ENCODE data around the gene SUGCT. TPM values are rescaled to one million over a fixed set of nuclear protein-coding genes. Genes with fewer than 3 reads are reported as not detected.
A peak's percentile ranks its signal among the peaks of the same experiment; 100 is the strongest.

The SUGCT gene
- total RNA-seq, 1 donor from 2014 or later = 7.1 TPM

DNA sequence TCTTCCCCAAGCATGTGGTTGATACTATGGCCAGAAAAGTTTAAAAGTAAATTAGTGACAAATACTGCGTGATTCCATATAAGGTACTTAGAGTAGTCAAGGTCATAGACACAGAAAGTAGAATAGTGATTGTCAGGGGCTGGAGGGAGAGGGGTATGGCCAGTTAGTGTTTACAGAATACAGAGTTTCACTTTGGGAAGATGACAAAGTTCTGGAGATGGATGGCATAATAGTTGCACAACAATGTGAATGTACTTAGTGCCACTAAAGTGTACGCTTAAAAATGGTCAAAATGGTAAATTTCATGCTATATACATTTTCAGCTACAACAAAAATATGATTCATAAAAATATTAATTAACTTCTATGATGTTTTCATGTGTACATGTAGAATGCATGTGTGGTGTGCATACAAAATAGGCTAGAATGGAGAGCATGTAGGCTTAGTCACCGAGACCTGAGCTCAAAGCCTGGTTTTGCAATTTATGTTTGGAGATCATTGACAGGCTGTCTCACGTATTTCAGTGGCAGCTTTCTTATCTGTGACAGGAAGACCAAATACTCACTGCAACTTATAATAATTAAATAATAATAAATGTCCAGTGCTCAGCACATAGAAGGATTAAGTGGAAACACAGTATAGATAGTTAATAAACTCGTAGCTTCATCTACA, 625.6 kb downstream of the SUGCT start:
- Mint-ChIP-seq H3K27me3 (no peaks in the 10 kb centered on the region), H3K27ac (no peak overlapping the region)

DNA sequence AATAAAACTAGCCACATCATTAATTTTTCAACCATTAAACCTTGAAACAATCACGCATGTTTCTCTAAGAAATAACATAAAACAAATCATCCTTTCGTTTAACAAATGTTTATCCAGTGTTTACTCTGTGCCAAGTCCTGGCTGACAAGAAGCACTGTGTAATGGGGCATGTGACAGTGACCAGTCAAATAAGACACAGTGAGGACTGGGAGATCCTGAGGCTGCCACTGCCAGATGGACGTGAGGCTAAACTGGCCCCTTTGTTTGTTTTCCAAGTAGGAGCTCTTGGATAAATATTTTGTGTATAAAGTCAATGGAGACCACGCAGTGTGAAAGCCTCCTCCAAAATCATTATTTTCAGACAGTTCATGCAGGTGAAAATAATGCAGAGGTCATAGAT, 626.2 kb downstream of the SUGCT start:
- H3K9me3 Mint-ChIP-seq = no peaks in the 10 kb centered on the region
- TF ChIP-seq, protein P1, sequence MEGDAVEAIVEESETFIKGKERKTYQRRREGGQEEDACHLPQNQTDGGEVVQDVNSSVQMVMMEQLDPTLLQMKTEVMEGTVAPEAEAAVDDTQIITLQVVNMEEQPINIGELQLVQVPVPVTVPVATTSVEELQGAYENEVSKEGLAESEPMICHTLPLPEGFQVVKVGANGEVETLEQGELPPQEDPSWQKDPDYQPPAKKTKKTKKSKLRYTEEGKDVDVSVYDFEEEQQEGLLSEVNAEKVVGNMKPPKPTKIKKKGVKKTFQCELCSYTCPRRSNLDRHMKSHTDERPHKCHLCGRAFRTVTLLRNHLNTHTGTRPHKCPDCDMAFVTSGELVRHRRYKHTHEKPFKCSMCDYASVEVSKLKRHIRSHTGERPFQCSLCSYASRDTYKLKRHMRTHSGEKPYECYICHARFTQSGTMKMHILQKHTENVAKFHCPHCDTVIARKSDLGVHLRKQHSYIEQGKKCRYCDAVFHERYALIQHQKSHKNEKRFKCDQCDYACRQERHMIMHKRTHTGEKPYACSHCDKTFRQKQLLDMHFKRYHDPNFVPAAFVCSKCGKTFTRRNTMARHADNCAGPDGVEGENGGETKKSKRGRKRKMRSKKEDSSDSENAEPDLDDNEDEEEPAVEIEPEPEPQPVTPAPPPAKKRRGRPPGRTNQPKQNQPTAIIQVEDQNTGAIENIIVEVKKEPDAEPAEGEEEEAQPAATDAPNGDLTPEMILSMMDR (conservative IDR thresholded peaks at IDR 0.05) = no peak
- no peak overlapping the region for H3K27ac Mint-ChIP-seq
- H3K27me3 Mint-ChIP-seq = no peaks in the 10 kb centered on the region
- no peak overlapping the region for H3K4me3 Mint-ChIP-seq
- no peak for DNase-seq (ENCODE audit: extremely low spot score, unreplicated experiment)
- H3K4me1 Mint-ChIP-seq (ENCODE audit: unreplicated experiment) = peaks cover 43% of the 10 kb centered on the region
- H3K36me3 Mint-ChIP-seq = no peaks in the 10 kb centered on the region

More for the DNA sequence above, 625.6 kb downstream of the SUGCT start:
- no peak for DNase-seq (ENCODE audit: extremely low spot score, unreplicated experiment)
- Mint-ChIP-seq H3K4me1 (ENCODE audit: unreplicated experiment) (peaks cover 46% of the 10 kb centered on the region), H3K36me3 (no peaks in the 10 kb centered on the region), H3K4me3 (no peak overlapping the region), H3K9me3 (no peaks in the 10 kb centered on the region)
- TF ChIP-seq, protein P1 (conservative IDR thresholded peaks at IDR 0.05) = no peak

DNA sequence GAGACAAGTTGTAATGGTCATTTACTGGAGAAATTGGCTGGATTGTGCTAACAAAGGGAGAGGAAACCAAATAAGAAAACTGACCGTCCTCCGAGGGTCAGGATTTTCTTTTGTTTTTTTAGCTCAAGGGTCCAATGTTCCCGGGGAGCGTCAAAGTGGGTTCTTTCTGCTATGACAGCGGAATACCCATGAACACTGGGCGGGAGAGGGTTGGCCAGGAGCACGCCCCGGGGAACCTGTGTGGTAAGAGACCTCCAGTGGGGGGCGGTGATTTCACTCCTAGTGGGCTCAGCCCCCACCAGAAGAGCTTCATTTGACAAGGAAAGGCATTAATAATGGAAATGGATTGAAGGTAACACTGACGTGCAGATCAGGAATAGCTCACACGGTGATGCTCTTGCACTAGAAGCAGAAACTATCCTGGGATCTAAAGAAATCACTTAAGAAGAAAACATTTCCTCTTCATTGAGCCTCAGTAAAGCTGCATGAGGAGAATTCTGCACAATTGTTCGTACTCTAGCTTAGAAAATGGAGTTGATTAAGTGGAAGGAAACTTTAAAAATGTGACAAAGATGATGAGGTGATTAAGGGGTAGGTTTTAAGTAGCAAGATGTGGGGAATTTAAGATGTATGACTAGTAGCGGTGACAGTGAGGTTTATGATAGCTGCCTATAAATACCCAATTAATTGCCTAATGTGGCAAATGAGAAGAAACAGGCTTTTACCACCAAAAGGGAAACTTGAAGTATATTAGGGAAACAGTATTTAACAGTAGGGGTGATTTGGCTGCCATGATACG, 627.2 kb downstream of the SUGCT start:
- no peak overlapping the region for H3K4me3 Mint-ChIP-seq
- no peaks in the 10 kb centered on the region for H3K36me3 Mint-ChIP-seq
- TF ChIP-seq, protein P1 (conservative IDR thresholded peaks at IDR 0.05) = no peak
- H3K4me1 Mint-ChIP-seq (ENCODE audit: unreplicated experiment) = peaks cover 34% of the 10 kb centered on the region
- H3K9me3 Mint-ChIP-seq = no peaks in the 10 kb centered on the region
- DNase-seq (ENCODE audit: extremely low spot score, unreplicated experiment) = no peak
- H3K27ac Mint-ChIP-seq = no peak overlapping the region
- no peaks in the 10 kb centered on the region for H3K27me3 Mint-ChIP-seq

DNA sequence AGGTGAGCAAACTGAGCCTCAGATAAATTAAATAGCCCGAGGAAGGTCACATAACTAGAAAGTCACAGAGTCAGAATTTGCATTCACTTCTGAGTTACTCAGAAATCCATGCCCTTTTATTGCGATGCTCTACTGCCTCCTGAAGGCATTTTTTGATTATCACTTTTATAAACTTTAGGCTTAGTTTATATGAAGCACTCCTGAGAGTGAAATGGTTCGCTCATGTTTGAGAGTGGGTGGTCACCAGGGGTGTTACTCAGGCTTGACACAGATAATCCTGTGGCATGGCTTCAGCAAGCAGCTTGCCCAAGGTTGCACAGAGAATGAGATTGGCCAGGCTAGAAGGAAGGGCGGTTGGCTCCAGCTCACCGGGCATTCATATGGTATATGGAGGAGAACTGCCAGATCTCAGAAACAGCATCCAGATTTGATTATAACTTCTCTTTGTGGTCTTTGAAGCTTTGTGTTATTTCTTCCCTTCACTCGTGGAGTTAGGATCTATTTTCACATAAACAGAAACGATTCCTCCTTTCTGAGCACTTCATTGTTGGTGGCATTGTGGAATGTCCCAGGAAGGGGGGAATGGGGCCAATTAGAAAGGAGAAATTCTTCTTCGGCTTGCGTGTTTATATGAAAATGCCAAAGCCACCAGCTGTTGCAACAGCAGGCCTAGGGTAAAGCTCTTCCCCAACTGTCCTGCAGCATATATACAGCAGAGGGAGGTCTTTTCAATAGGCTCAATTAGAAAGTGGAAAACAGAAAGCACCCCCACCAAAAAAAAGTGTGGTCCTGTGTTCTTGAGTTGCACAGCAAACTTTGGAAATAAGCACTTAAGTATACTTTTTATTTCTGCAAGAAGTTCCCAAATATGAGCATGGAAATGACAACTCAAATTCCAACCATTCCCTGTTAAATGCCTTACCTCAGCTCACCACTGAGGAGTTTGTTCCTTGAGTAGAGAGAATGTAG, 628.8 kb downstream of the SUGCT start:
- peaks cover 28% of the 10 kb centered on the region for H3K4me1 Mint-ChIP-seq (ENCODE audit: unreplicated experiment)
- no peaks in the 10 kb centered on the region for H3K9me3 Mint-ChIP-seq
- no peak overlapping the region for H3K4me3 Mint-ChIP-seq
- no peaks in the 10 kb centered on the region for H3K27me3 Mint-ChIP-seq
- TF ChIP-seq, protein P1 (conservative IDR thresholded peaks at IDR 0.05) = peak; percentile 21
- no peaks in the 10 kb centered on the region for H3K36me3 Mint-ChIP-seq
- no peak overlapping the region for H3K27ac Mint-ChIP-seq
- no peak for DNase-seq (ENCODE audit: extremely low spot score, unreplicated experiment)

DNA sequence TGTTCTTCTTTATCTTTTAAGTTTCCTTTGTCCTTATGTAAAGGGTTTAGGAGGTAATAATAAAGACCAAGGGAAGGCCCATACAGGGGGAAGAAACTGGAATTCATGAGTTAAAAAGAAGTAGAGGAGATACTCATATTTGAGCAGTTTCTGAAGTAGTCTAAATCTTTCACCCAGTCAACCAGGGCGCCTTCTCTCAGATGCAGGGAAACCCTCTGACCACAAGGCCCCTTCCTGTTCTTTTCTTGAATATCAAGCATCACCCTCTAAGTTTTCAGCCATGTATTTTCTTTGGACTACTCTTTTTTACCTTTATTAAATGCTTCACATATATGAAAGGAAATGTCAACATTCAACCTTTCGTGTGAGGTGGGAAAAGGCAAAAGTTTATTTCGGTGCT, 630.8 kb downstream of the SUGCT start:
- Mint-ChIP-seq H3K4me3 (no peak overlapping the region), H3K36me3 (no peaks in the 10 kb centered on the region), H3K9me3 (no peaks in the 10 kb centered on the region), H3K4me1 (ENCODE audit: unreplicated experiment) (peaks cover 22% of the 10 kb centered on the region), H3K27ac (no peak overlapping the region), H3K27me3 (no peaks in the 10 kb centered on the region)
- DNase-seq (ENCODE audit: extremely low spot score, unreplicated experiment) = no peak
- TF ChIP-seq, protein P1 (conservative IDR thresholded peaks at IDR 0.05) = no peak

All from type B pancreatic cell (in vitro differentiated cells).